ENCODE measurements around the gene FDXACB1. TPM values are rescaled to one million over a fixed set of nuclear protein-coding genes. Genes with fewer than 3 reads are reported as not detected.

The FDXACB1 gene
- total and polyA plus RNA-seq, 9 of the 15 experiments (the other 6 are each of a cell fraction or from before 2014, with no cell fraction given), result 3.2 to 7.5 (median 5.3) TPM

DNA sequence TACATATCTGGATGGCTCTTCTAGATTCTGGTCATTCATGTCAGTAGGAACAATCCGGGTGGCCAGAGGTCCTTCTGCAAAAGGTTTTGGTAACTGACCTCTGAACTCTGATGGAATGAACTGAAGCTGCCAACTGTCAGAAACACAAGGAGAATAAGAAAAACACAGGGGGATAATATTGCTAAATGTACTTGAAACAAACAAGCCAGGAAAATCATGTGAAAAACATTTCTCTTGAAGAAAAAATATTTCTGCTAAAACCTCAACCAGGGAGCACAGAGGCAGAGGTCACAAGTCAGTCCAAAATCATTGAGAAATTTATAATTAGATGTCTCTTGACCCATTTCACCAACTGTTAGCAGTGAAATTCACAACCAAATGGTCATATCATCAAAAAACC, 42.8 kb downstream of the FDXACB1 start (continued):
- TF ChIP-seq, protein P1, sequence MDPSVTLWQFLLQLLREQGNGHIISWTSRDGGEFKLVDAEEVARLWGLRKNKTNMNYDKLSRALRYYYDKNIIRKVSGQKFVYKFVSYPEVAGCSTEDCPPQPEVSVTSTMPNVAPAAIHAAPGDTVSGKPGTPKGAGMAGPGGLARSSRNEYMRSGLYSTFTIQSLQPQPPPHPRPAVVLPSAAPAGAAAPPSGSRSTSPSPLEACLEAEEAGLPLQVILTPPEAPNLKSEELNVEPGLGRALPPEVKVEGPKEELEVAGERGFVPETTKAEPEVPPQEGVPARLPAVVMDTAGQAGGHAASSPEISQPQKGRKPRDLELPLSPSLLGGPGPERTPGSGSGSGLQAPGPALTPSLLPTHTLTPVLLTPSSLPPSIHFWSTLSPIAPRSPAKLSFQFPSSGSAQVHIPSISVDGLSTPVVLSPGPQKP (CRISPR knock-in tag; IDR thresholded peaks at IDR 0.05), result no peak
- TF ChIP-seq FOXK2 (conservative IDR thresholded peaks at IDR 0.05 in 1 of 2, IDR thresholded peaks at IDR 0.05 in 1 of 2; ENCODE audit: low read depth in 2 of 2) (no peak), YY1 (IDR thresholded peaks at IDR 0.05; ENCODE audit: borderline replicate concordance in 1 of 3, control insufficient read depth in 1 of 3, extremely low read depth in 1 of 3, insufficient read depth in 3 of 3, insufficient read length in 1 of 3, insufficient replicate concordance in 2 of 3, low read depth in 1 of 3, low read length in 2 of 3) (no peak)
- TF ChIP-seq, protein P2, sequence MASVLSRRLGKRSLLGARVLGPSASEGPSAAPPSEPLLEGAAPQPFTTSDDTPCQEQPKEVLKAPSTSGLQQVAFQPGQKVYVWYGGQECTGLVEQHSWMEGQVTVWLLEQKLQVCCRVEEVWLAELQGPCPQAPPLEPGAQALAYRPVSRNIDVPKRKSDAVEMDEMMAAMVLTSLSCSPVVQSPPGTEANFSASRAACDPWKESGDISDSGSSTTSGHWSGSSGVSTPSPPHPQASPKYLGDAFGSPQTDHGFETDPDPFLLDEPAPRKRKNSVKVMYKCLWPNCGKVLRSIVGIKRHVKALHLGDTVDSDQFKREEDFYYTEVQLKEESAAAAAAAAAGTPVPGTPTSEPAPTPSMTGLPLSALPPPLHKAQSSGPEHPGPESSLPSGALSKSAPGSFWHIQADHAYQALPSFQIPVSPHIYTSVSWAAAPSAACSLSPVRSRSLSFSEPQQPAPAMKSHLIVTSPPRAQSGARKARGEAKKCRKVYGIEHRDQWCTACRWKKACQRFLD (CRISPR knock-in tag; IDR thresholded peaks at IDR 0.05), result no peak
- TF ChIP-seq, protein P3, sequence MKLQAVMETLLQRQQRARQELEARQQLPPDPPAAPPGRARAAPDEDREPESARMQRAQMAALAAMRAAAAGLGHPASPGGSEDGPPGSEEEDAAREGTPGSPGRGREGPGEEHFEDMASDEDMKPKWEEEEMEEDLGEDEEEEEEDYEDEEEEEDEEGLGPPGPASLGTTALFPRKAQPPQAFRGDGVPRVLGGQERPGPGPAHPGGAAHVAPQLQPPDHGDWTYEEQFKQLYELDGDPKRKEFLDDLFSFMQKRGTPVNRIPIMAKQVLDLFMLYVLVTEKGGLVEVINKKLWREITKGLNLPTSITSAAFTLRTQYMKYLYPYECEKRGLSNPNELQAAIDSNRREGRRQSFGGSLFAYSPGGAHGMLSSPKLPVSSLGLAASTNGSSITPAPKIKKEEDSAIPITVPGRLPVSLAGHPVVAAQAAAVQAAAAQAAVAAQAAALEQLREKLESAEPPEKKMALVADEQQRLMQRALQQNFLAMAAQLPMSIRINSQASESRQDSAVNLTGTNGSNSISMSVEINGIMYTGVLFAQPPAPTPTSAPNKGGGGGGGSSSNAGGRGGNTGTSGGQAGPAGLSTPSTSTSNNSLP (IDR thresholded peaks at IDR 0.05; ENCODE audit: borderline replicate concordance, low read depth, low read length), result no peak

All from K562 (cell line).